ENCODE data around the gene PARD3B.

The PARD3B gene

GRCh38 chr2:204662956-204663355 is 117.7 kb downstream of the PARD3B start:
- no peak for DNase-seq

- DNase-seq, result no peak
Measured at GRCh38 chr2:204663816-204664425, 118.6 kb downstream of the PARD3B start.

- no peak for DNase-seq
Measured at GRCh38 chr2:204664708-204665121, 119.4 kb downstream of the PARD3B start.

- no peak for DNase-seq
Measured at GRCh38 chr2:204665207-204665606, 119.9 kb downstream of the PARD3B start.

GRCh38 chr2:204665771-204666170 is 120.5 kb downstream of the PARD3B start:
- DNase-seq, result no peak

- no peak for DNase-seq
Measured at GRCh38 chr2:204667990-204668389, 122.7 kb downstream of the PARD3B start.

- no peak for DNase-seq
Measured at GRCh38 chr2:204669382-204669781, 124.1 kb downstream of the PARD3B start.

- no peak for DNase-seq
Measured at GRCh38 chr2:204670124-204670523, 124.8 kb downstream of the PARD3B start.

- DNase-seq, result no peak
Measured at GRCh38 chr2:204670756-204671155, 125.5 kb downstream of the PARD3B start.

GRCh38 chr2:204672772-204673171 is 127.5 kb downstream of the PARD3B start:
- DNase-seq, result no peak

GRCh38 chr2:204673877-204674276 is 128.6 kb downstream of the PARD3B start:
- no peak for DNase-seq

- peak; percentile 0 for DNase-seq
Measured at GRCh38 chr2:204678031-204678430, 132.8 kb downstream of the PARD3B start.

GRCh38 chr2:204680576-204680975 is 135.3 kb downstream of the PARD3B start:
- DNase-seq, result no peak

- DNase-seq, result no peak
Measured at GRCh38 chr2:204681412-204681811, 136.1 kb downstream of the PARD3B start.

GRCh38 chr2:204683384-204683783 is 138.1 kb downstream of the PARD3B start:
- no peak for DNase-seq

- no peak for DNase-seq
Measured at GRCh38 chr2:204686406-204686805, 141.1 kb downstream of the PARD3B start.

GRCh38 chr2:204687776-204688175 is 142.5 kb downstream of the PARD3B start:
- DNase-seq, result no peak

- DNase-seq, result no peak
Measured at GRCh38 chr2:204691911-204692510, 146.7 kb downstream of the PARD3B start.

- no peak for DNase-seq
Measured at GRCh38 chr2:204692790-204693189, 147.5 kb downstream of the PARD3B start.

GRCh38 chr2:204693262-204693661 is 148.0 kb downstream of the PARD3B start:
- DNase-seq, result no peak

GRCh38 chr2:204695506-204695905 is 150.2 kb downstream of the PARD3B start:
- DNase-seq, result no peak

- no peak for DNase-seq
Measured at GRCh38 chr2:204696124-204696523, 150.8 kb downstream of the PARD3B start.

- no peak for DNase-seq
Measured at GRCh38 chr2:204705243-204705932, 160.1 kb downstream of the PARD3B start.

GRCh38 chr2:204706939-204707338 is 161.7 kb downstream of the PARD3B start:
- no peak for DNase-seq

All from CD4-positive, alpha-beta T cell treated with Interferon gamma for 1 hour (primary cell).